HepG2 (cell line): ENCODE results near the gene DRAXIN.
A peak's percentile ranks its signal among the peaks of the same experiment; 100 is the strongest.

ENCODE experiments used
- CTCF ChIP-seq: sonication (generic); formaldehyde crosslinking; IDR thresholded peaks from 2 replicates; pipeline ENCODE4 v1.5.0; 2020; ENCODE audit warnings: mild to moderate bottlenecking, missing genetic modification reagents, moderate library complexity
- EZH2 ChIP-seq: conservative IDR thresholded peaks from 2 replicates; pipeline ENCODE4 v1.6.1; 2012; ENCODE audit warnings: mild to moderate bottlenecking, low read depth, low read length, moderate library complexity
- GFI1 ChIP-seq: sonication (generic); formaldehyde crosslinking; IDR thresholded peaks from 2 replicates; pipeline ENCODE4 v1.5.0; 2020; ENCODE audit warnings: missing genetic modification reagents, mild to moderate bottlenecking, borderline replicate concordance
- UBTF ChIP-seq: sonication (generic); formaldehyde crosslinking; IDR thresholded peaks from 2 replicates; pipeline ENCODE4 v1.4.0; 2020; ENCODE audit warnings: mild to moderate bottlenecking, missing genetic modification reagents
- YEATS4 ChIP-seq: sonication (generic); formaldehyde crosslinking; IDR thresholded peaks from 2 replicates; pipeline ENCODE4 v1.4.0; 2020; ENCODE audit warnings: missing genetic modification reagents, borderline replicate concordance

- TF ChIP-seq YEATS4 (no peak), GFI1 (CRISPR knock-in tag) (no peak), UBTF (CRISPR knock-in tag) (peak; percentile 33; the same call in 1 of the 2 replicates), EZH2 (no peak), CTCF (peak; percentile 95)
These were observed 28.0 kb downstream of the DRAXIN start for GRCh38 chr1:11719313-11720032.
